Measurements from ENCODE around the gene UBL7. TPM values are rescaled to one million over a fixed set of nuclear protein-coding genes. Genes with fewer than 3 reads are reported as not detected.

Gene UBL7
- total RNA-seq, 2 experiments from 2014 or later: 56.6 to 56.8 TPM

Other genes with a start within 250 kb of the UBL7 start
- under 1 TPM in 1 of 2 experiments, not detected in 1; 0.20 TPM for gene CCDC33, start 224.8 kb downstream of the UBL7 start, total RNA-seq
- under 1 TPM; 0.30 to 0.31 TPM for gene CYP11A1, start 93.5 kb downstream of the UBL7 start, total RNA-seq
- 10 to 100 TPM; 48.8 to 51.4 TPM for gene SEMA7A, start 27.2 kb downstream of the UBL7 start, total RNA-seq
- gene ARID3B, start 80.1 kb upstream of the UBL7 start, total RNA-seq: 10 to 100 TPM; 23.4 to 23.5 TPM
- 100 to 1,000 TPM; 102 to 103 TPM for gene CLK3, start 154.7 kb upstream of the UBL7 start, total RNA-seq
- 10 to 100 TPM; 54.3 to 55.7 TPM for gene EDC3, start 234.9 kb upstream of the UBL7 start, total RNA-seq

All from activated naive CD8-positive, alpha-beta T cell treated with anti-CD3 and anti-CD28 coated beads for 36 hours (primary cell).